Effector memory CD4-positive, alpha-beta T cell (primary cell): ENCODE measurements around the gene ANP32E.

Source experiments
- DNase-seq, 3 donors: peaks; one replicate each; pipeline ENCODE4 v3.0.0-alpha.2; 2020
- H3K27ac ChIP-seq: 2 replicates; pipeline ENCODE4 v1.7.0; 2013; ENCODE audit warnings: mild to moderate bottlenecking, low read length, moderate library complexity; ENCODE audit not compliant: insufficient read depth, poor library complexity, severe bottlenecking
- H3K27me3 ChIP-seq: replicated peaks from 2 replicates; pipeline ENCODE4 v1.7.0; 2013; ENCODE audit warnings: mild to moderate bottlenecking, low read length; ENCODE audit not compliant: insufficient read depth, control insufficient read depth, poor library complexity, severe bottlenecking
- H3K36me3 ChIP-seq: 2 replicates; pipeline ENCODE4 v1.7.0; 2013; ENCODE audit warnings: mild to moderate bottlenecking, low read length, moderate library complexity; ENCODE audit not compliant: control insufficient read depth, insufficient read depth
- H3K4me1 ChIP-seq: 2 replicates; pipeline ENCODE4 v1.7.0; 2013; ENCODE audit warnings: low read length, mild to moderate bottlenecking; ENCODE audit not compliant: control insufficient read depth, insufficient read depth, poor library complexity, severe bottlenecking
- H3K4me3 ChIP-seq: 2 replicates; pipeline ENCODE4 v1.7.0; 2013; ENCODE audit warnings: low read length, low read depth, mild to moderate bottlenecking; ENCODE audit not compliant: insufficient read depth, poor library complexity, severe bottlenecking
- H3K9me3 ChIP-seq: 2 replicates; pipeline ENCODE4 v1.7.0; 2013; ENCODE audit warnings: mild to moderate bottlenecking, low read length, moderate library complexity; ENCODE audit not compliant: control insufficient read depth

Gene ANP32E

GRCh38 chr1:150178548-150178947, 57.4 kb downstream of the ANP32E start:
- H3K9me3 ChIP-seq = no peaks in the 10 kb centered on the region
- no peak overlapping the region for H3K27ac ChIP-seq
- no peaks in the 10 kb centered on the region for H3K27me3 ChIP-seq
- no peak for DNase-seq
- no peaks in the 10 kb centered on the region for H3K36me3 ChIP-seq
- H3K4me1 ChIP-seq = no peaks in the 10 kb centered on the region
- H3K4me3 ChIP-seq = no peak overlapping the region

GRCh38 chr1:150176593-150176992, 59.3 kb downstream of the ANP32E start:
- no peaks in the 10 kb centered on the region for H3K36me3 ChIP-seq
- no peaks in the 10 kb centered on the region for H3K4me1 ChIP-seq
- H3K27me3 ChIP-seq = no peaks in the 10 kb centered on the region
- no peaks in the 10 kb centered on the region for H3K9me3 ChIP-seq
- H3K27ac ChIP-seq = no peak overlapping the region
- DNase-seq = no peak
- H3K4me3 ChIP-seq = no peak overlapping the region

GRCh38 chr1:150173141-150173585, 62.7 kb downstream of the ANP32E start:
- no peaks in the 10 kb centered on the region for H3K4me1 ChIP-seq
- no peaks in the 10 kb centered on the region for H3K36me3 ChIP-seq
- H3K9me3 ChIP-seq = no peaks in the 10 kb centered on the region
- H3K4me3 ChIP-seq = no peak overlapping the region
- no peak overlapping the region for H3K27ac ChIP-seq
- H3K27me3 ChIP-seq = no peaks in the 10 kb centered on the region
- DNase-seq = no peak

GRCh38 chr1:150171801-150172200, 64.1 kb downstream of the ANP32E start:
- H3K4me1 ChIP-seq = no peaks in the 10 kb centered on the region
- H3K36me3 ChIP-seq = no peaks in the 10 kb centered on the region
- no peak for DNase-seq
- no peaks in the 10 kb centered on the region for H3K9me3 ChIP-seq
- no peaks in the 10 kb centered on the region for H3K27me3 ChIP-seq
- H3K4me3 ChIP-seq = no peak overlapping the region
- no peak overlapping the region for H3K27ac ChIP-seq

GRCh38 chr1:150168960-150169601, 66.8 kb downstream of the ANP32E start:
- H3K4me3 ChIP-seq = no peak overlapping the region
- no peaks in the 10 kb centered on the region for H3K4me1 ChIP-seq
- no peaks in the 10 kb centered on the region for H3K9me3 ChIP-seq
- H3K36me3 ChIP-seq = no peaks in the 10 kb centered on the region
- no peak overlapping the region for H3K27ac ChIP-seq
- DNase-seq = peak; percentile 24 to 49 (median 25)
- H3K27me3 ChIP-seq = no peaks in the 10 kb centered on the region
